GM12872 (cell line): ENCODE results near the gene HTR7.

Experiments
- TF ChIP-seq, protein P1 (sequence below): IDR thresholded peaks from 3 replicates; pipeline ENCODE4 v1.5.1; 2011; ENCODE audit warnings: low read depth, mild to moderate bottlenecking, low read length, moderate library complexity; ENCODE audit not compliant: insufficient read depth

HTR7 gene

DNA sequence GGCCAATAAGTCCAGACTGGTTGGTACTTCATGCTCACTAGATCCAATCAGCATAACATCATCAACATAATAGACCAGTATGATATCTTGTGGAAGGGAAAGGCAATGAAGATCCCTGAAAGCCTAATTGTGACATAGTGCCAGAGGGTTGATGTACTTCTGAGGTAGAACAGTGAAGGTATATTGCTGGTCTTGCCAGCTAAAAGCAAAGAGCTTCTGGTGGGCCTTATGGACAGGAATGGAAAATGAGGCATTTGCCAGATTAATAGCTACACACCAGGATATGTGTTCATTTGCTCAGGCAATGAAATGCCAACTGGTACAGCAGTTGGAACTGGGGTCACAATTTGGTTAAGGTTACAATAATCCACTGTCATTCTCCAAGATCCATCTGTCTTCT lies 156.4 kb downstream of the HTR7 start:
- TF ChIP-seq, protein P1, sequence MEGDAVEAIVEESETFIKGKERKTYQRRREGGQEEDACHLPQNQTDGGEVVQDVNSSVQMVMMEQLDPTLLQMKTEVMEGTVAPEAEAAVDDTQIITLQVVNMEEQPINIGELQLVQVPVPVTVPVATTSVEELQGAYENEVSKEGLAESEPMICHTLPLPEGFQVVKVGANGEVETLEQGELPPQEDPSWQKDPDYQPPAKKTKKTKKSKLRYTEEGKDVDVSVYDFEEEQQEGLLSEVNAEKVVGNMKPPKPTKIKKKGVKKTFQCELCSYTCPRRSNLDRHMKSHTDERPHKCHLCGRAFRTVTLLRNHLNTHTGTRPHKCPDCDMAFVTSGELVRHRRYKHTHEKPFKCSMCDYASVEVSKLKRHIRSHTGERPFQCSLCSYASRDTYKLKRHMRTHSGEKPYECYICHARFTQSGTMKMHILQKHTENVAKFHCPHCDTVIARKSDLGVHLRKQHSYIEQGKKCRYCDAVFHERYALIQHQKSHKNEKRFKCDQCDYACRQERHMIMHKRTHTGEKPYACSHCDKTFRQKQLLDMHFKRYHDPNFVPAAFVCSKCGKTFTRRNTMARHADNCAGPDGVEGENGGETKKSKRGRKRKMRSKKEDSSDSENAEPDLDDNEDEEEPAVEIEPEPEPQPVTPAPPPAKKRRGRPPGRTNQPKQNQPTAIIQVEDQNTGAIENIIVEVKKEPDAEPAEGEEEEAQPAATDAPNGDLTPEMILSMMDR, result no peak

DNA sequence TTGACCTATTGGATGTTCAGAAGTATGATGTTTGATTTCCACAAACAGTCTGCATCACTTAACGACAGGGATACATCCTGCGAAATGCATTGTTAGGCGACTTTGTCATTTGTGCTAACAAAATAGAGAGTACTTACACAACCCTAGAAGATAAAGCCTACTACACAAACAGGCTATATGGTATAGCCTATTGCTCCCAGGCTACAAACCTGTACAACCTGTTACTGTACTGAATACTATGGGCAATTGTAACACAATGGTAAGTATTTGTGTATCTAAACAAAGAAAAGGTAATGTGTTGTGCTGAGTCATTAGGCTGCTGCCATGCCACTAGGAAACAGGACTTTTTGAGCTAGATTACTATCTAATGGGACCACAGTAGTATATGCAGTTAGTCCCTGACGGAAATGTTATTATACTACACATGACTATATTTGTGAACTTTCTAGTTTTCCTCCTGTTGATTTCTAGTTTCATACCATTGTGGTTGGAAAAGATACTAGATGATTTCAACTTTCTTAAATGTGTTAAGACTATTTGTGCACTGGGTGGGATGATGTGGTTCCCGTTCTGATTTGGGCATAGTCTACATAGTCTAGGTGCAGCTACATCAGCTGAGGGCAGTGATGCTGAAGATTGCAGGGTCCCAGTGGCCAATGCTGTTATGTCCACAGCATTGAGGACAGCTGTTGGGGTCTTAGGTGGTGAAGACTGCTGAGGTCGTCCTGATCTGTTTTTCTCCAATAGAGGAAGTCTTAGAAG lies 161.7 kb downstream of the HTR7 start:
- TF ChIP-seq, protein P1, result no peak
